ENCODE measurements around the gene SHC2. TPM values are rescaled to one million over a fixed set of nuclear protein-coding genes. Genes with fewer than 3 reads are reported as not detected.

The SHC2 gene
- total and polyA plus RNA-seq, 2 experiments from 2014 or later: 50.8 to 111 TPM

DNA sequence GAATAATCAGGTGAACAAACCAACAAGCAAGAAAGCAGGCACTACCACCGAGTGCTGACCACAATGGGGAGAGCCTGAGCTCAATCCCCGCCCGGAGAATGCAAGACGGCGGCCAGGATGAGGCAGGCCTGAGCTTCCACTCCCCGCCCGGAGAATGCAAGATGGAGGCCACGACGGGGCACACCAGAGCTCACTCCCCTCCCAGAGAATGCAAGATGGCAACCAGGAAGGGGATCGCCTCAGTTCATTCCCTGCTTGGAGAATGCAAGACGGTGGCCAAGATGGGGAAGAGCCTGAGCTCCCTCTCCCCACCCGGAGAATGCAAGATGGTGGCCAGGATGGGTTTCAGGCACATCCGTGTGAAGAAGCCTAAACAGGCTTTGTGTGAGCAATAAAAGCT lies 91.6 kb downstream of the SHC2 start:
- H3K9me3 ChIP-seq (ENCODE audit: low read depth): no peaks in the 10 kb centered on the region
- H2AFZ ChIP-seq: no peak overlapping the region
- H3K36me3 ChIP-seq (replicated peaks; ENCODE audit: insufficient read depth, low read depth): no peaks in the 10 kb centered on the region
- no peak overlapping the region for H3K4me3 ChIP-seq
- H3K27ac ChIP-seq: no peak overlapping the region
- 90% methylated on average over 13 of the region's 13 CpGs for WGBS (ENCODE audit: low lambda C conversion rate, missing lambda C conversion rate)
- no peaks in the 10 kb centered on the region for H3K79me2 ChIP-seq
- H3K9me2 ChIP-seq (replicated peaks; ENCODE audit: insufficient read depth): no peaks in the 10 kb centered on the region
- TF ChIP-seq, protein P1, sequence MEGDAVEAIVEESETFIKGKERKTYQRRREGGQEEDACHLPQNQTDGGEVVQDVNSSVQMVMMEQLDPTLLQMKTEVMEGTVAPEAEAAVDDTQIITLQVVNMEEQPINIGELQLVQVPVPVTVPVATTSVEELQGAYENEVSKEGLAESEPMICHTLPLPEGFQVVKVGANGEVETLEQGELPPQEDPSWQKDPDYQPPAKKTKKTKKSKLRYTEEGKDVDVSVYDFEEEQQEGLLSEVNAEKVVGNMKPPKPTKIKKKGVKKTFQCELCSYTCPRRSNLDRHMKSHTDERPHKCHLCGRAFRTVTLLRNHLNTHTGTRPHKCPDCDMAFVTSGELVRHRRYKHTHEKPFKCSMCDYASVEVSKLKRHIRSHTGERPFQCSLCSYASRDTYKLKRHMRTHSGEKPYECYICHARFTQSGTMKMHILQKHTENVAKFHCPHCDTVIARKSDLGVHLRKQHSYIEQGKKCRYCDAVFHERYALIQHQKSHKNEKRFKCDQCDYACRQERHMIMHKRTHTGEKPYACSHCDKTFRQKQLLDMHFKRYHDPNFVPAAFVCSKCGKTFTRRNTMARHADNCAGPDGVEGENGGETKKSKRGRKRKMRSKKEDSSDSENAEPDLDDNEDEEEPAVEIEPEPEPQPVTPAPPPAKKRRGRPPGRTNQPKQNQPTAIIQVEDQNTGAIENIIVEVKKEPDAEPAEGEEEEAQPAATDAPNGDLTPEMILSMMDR (IDR thresholded peaks at IDR 0.05; ENCODE audit: poor library complexity): no peak
- no peak for TF ChIP-seq EZH2 (IDR thresholded peaks at IDR 0.05; ENCODE audit: borderline replicate concordance)
- no peak for TF ChIP-seq EZH2phosphoT487 (IDR thresholded peaks at IDR 0.05; ENCODE audit: low read depth, severe bottlenecking, unreplicated experiment)
- no peaks in the 10 kb centered on the region for H4K20me1 ChIP-seq (ENCODE audit: insufficient read depth, poor library complexity, severe bottlenecking)
- H3K4me1 ChIP-seq (ENCODE audit: insufficient read depth): no peaks in the 10 kb centered on the region
- H3K27me3 ChIP-seq: peaks cover 4% of the 10 kb centered on the region
- no peak for DNase-seq (ENCODE audit: low spot score)
- H3K4me2 ChIP-seq: no peak overlapping the region

DNA sequence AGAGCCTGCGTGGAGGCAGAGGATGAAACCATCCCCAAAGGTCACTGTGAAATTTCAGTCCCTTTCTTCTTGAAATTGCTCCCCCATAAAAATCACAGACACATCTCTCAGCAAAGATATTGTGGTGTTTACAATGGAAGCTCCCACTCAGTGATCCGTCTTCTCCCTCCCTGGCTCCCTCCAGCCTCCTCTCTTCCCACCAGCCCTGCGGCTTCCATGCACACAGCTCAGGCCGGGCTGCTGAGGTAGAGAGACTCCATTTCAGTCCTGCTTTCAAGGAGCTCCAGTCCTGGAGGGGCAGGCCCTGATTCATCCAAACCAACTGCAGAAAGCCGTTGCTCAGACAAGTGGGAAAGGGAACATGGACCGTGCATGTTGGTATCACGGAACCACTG lies 92.2 kb downstream of the SHC2 start:
- peaks cover 4% of the 10 kb centered on the region for H3K27me3 ChIP-seq
- H3K9me2 ChIP-seq (replicated peaks; ENCODE audit: insufficient read depth): no peaks in the 10 kb centered on the region
- TF ChIP-seq EZH2 (IDR thresholded peaks at IDR 0.05; ENCODE audit: borderline replicate concordance) (no peak), EZH2phosphoT487 (IDR thresholded peaks at IDR 0.05; ENCODE audit: low read depth, severe bottlenecking, unreplicated experiment) (no peak)
- TF ChIP-seq, protein P1 (IDR thresholded peaks at IDR 0.05; ENCODE audit: poor library complexity): no peak
- no peaks in the 10 kb centered on the region for H3K36me3 ChIP-seq (replicated peaks; ENCODE audit: insufficient read depth, low read depth)
- no peaks in the 10 kb centered on the region for H3K9me3 ChIP-seq (ENCODE audit: low read depth)
- no peak overlapping the region for H3K27ac ChIP-seq
- H3K4me2 ChIP-seq: no peak overlapping the region
- no peaks in the 10 kb centered on the region for H3K79me2 ChIP-seq
- no peak for DNase-seq (ENCODE audit: low spot score)
- no peaks in the 10 kb centered on the region for H3K4me1 ChIP-seq (ENCODE audit: insufficient read depth)
- WGBS (ENCODE audit: low lambda C conversion rate, missing lambda C conversion rate): 80% methylated on average over 7 of the region's 7 CpGs
- H2AFZ ChIP-seq: no peak overlapping the region
- H4K20me1 ChIP-seq (ENCODE audit: insufficient read depth, poor library complexity, severe bottlenecking): no peaks in the 10 kb centered on the region
- H3K4me3 ChIP-seq: no peak overlapping the region

DNA sequence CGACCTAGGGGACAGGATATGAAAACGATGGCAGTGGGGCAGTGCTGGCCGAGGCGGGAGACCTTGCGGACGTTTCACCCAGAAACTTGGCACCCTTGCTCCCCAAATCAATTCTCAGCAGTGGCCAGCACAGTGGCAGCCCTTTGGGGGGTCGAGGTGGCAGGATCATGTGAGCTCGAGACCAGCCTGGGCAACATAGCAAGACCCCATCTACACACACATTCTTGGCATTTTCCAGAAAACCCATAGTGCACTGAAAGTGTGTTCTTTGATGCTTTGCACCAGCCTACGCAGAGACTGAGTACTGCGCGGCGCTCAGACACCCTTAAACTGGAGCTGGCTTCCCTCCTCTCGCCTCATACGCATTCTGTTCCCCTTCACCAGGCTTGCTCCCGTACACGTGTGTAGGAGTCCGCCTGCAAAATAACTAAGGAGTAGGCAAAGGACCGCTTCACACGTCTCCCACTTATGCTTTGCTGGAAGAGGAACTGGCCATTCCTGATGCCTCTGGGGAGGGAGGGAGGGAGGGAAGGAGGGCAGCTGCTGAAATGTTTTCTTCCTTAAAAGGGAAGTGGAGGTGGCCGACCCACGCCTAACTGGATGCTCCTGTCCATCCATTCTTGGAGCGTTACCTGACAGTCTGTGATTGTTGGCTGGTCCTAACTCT lies 92.7 kb downstream of the SHC2 start:
- TF ChIP-seq EZH2phosphoT487 (IDR thresholded peaks at IDR 0.05; ENCODE audit: low read depth, severe bottlenecking, unreplicated experiment) (no peak), EZH2 (IDR thresholded peaks at IDR 0.05; ENCODE audit: borderline replicate concordance) (no peak)
- TF ChIP-seq, protein P1 (IDR thresholded peaks at IDR 0.05; ENCODE audit: poor library complexity): no peak
- no peaks in the 10 kb centered on the region for H3K9me2 ChIP-seq (replicated peaks; ENCODE audit: insufficient read depth)
- no peaks in the 10 kb centered on the region for H3K36me3 ChIP-seq (replicated peaks; ENCODE audit: insufficient read depth, low read depth)
- no peaks in the 10 kb centered on the region for H4K20me1 ChIP-seq (ENCODE audit: insufficient read depth, poor library complexity, severe bottlenecking)
- no peak for DNase-seq (ENCODE audit: low spot score)
- H2AFZ ChIP-seq: no peak overlapping the region
- peaks cover 4% of the 10 kb centered on the region for H3K27me3 ChIP-seq
- 87% methylated on average over 22 of the region's 22 CpGs for WGBS (ENCODE audit: low lambda C conversion rate, missing lambda C conversion rate)
- H3K4me1 ChIP-seq (ENCODE audit: insufficient read depth): no peaks in the 10 kb centered on the region
- H3K9me3 ChIP-seq (ENCODE audit: low read depth): no peaks in the 10 kb centered on the region
- H3K79me2 ChIP-seq: no peaks in the 10 kb centered on the region
- H3K27ac ChIP-seq: no peak overlapping the region
- no peak overlapping the region for H3K4me2 ChIP-seq
- no peak overlapping the region for H3K4me3 ChIP-seq

All from hepatocyte (in vitro differentiated cells).